Kidney epithelial cell (primary cell): ENCODE measurements around the gene TRIM52. TPM values are rescaled to one million over a fixed set of nuclear protein-coding genes. Genes with fewer than 3 reads are reported as not detected.

ENCODE experiments used
- DNase-seq: peaks from one replicate; pipeline ENCODE4 v3.0.0-alpha.2; 2010; ENCODE audit warnings: low read depth
- H3K27me3 ChIP-seq: 2 replicates; pipeline ENCODE4 v1.6.0; 2011; ENCODE audit warnings: low read length; ENCODE audit not compliant: control insufficient read depth, insufficient read depth
- H3K36me3 ChIP-seq: 2 replicates; pipeline ENCODE4 v1.5.1; 2011; ENCODE audit warnings: low read length; ENCODE audit not compliant: control insufficient read depth, insufficient read depth
- H3K4me3 ChIP-seq: 2 replicates; pipeline ENCODE4 v1.5.1; 2011; ENCODE audit warnings: low read depth, mild to moderate bottlenecking, control low read depth, low read length
- total RNA-seq: library from RNA; depleted of rRNA; stranded (reverse); fragments of >200 nt; gene quantifications from 2 replicates; pipeline ENCODE4 v1.2.3, GENCODE V29; 2015
- TF ChIP-seq, protein P1 (sequence below): IDR thresholded peaks from 2 replicates; pipeline ENCODE4 v1.5.1; 2011; ENCODE audit warnings: mild to moderate bottlenecking, moderate library complexity, low read length, control low read depth, inconsistent platforms; ENCODE audit not compliant: insufficient read depth, poor library complexity, severe bottlenecking

TRIM52 gene
- total RNA-seq, 1 donor from 2014 or later: 6.0 TPM

DNA sequence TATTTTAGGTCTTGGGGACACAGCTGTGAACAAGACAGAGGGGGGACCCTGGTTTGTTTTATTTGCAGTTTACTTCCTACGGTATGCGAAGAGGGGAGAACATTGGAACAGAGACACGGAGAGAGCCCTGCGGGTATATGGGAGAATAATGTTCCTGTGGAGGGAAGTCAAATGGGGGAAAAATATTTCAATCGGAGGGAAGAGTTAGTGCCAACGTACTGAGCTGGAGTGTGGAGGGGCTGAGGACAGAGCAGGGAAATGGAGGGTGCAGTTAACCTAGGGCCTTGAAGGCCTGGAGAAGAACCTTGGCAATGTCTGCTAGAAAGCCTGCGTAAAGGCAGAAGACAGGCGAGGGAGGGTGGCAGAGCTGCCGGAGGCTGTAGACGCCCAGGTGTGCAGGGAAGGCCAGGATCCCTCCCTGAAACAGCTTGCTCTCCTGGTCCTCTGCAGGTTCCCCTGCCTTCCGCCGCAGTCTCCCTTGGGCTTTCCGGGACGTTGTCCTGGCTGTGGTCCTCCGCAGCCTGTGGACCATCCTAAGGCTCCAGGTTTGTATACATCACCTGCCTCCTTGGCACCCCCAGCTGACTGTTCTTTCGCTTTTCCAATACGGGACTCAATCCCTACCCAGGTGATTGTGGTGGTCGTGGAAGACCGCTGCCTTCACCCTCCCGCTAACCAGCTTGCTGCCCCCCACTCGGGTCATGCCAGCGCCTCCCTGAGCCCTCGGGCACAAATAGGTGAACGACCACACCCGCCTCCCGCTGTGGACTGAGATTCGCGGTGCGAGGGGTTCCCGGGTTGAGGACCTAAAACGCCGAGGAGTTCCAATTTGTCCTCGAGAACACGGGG, 15.3 kb downstream of the TRIM52 start:
- no peak for DNase-seq
- peaks cover 1% of the 10 kb centered on the region for H3K36me3 ChIP-seq

DNA sequence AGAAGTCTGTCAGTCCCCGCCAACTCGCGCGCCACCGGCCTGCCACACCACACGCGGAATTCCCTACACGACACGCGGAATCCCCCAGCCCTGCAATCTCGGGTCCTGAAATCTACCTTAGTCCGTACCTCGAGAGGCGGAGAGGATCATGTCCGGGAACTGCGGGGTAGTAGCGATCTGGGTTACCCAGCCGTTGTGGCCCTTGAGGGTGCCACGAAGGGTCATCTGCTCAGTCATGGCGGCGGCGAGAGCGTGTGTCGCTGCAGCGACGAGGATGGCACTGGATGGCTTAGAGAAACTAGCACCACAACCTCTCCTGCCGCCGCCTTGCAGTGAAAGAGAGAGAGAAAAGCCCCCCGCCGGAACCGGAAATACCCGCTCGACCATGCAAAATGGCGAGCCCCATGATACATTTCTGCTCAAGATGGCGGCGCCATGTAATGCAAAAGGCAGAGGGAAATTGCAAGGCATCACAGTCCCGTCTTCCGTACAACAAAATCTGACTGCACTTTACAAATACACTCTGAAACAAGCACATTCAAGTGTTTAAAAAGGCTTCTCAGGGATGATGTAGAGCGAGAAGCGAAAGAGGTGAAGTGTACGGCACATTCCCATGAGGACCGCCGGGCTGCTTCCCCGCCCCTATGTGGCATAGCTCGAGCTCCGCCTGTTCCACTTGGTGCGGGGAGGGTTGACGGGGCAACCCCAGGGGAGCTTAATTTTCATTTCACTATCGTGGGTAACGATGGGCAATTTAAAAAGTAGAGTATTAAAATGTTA, 17.2 kb downstream of the TRIM52 start, which contains the start of gene RACK1:
TSS of gene RACK1 (minus strand) at position 343 of the 780 bp plus-strand sequence. CDS start at position 237, 106 bp downstream.
- Histone ChIP-seq H3K27me3 (no peaks in the 10 kb centered on the region), H3K4me3 (peak within 1 kb of the TSS; percentile 78), H3K36me3 (peaks cover 2% of the 10 kb centered on the region)
- TF ChIP-seq, protein P1, sequence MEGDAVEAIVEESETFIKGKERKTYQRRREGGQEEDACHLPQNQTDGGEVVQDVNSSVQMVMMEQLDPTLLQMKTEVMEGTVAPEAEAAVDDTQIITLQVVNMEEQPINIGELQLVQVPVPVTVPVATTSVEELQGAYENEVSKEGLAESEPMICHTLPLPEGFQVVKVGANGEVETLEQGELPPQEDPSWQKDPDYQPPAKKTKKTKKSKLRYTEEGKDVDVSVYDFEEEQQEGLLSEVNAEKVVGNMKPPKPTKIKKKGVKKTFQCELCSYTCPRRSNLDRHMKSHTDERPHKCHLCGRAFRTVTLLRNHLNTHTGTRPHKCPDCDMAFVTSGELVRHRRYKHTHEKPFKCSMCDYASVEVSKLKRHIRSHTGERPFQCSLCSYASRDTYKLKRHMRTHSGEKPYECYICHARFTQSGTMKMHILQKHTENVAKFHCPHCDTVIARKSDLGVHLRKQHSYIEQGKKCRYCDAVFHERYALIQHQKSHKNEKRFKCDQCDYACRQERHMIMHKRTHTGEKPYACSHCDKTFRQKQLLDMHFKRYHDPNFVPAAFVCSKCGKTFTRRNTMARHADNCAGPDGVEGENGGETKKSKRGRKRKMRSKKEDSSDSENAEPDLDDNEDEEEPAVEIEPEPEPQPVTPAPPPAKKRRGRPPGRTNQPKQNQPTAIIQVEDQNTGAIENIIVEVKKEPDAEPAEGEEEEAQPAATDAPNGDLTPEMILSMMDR: no peak
- DNase-seq: peak; percentile 49

More for the DNA sequence above, 15.3 kb downstream of the TRIM52 start:
- Histone ChIP-seq H3K27me3 (no peaks in the 10 kb centered on the region), H3K4me3 (peak overlapping the region; percentile 76)
- TF ChIP-seq, protein P1: no peak

DNA sequence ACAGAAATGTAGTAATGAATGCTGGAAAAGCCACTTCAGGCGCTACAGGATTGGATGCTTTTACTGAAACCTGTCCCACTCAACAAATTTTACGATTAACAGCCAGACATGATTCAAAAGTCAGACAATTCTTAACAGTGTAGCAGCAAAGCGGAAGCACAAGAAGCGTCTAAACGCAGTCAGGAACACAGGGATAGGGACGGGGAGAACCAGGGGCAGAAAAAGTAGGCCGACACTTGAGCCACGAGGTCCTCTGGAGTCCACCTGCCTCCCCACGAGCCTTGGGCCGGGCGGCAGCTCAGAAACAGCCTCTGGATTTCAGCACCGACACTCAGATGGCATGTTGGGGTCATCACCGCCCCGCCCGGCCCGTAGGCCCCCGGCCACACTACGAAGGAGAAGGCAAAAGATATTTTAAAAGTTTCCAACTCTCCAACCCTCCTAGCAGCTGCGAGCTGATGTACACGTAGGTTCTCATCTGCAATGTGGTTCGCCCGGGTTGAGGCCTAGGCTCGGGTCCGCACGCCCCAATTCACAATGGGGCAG, 17.9 kb downstream of the TRIM52 start:
- H3K4me3 ChIP-seq: peak overlapping the region; percentile 78
- no peaks in the 10 kb centered on the region for H3K27me3 ChIP-seq
- TF ChIP-seq, protein P1: no peak
- no peak for DNase-seq
- peaks cover 2% of the 10 kb centered on the region for H3K36me3 ChIP-seq

DNA sequence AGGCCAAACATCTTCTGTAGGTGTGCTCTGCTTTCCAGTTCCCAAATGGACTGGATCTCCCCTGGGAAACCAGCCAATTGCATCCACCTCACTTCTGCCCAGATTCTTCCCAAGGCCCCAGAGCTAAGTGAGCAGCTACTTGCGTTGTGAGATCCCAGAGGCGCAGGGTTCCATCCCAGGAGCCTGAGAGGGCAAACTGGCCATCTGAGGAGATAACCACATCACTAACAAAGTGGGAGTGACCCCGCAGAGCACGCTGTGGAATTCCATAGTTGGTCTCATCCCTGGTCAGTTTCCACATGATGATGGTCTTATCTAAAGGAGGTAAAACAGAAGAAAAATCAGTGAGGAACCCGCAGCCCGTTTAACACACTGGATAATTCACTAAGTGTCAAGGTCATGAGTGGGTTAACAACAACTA, 18.9 kb downstream of the TRIM52 start:
- TF ChIP-seq, protein P1: no peak
- Histone ChIP-seq H3K4me3 (peak overlapping the region; percentile 78), H3K36me3 (peaks cover 8% of the 10 kb centered on the region), H3K27me3 (no peaks in the 10 kb centered on the region)
- no peak for DNase-seq

DNA sequence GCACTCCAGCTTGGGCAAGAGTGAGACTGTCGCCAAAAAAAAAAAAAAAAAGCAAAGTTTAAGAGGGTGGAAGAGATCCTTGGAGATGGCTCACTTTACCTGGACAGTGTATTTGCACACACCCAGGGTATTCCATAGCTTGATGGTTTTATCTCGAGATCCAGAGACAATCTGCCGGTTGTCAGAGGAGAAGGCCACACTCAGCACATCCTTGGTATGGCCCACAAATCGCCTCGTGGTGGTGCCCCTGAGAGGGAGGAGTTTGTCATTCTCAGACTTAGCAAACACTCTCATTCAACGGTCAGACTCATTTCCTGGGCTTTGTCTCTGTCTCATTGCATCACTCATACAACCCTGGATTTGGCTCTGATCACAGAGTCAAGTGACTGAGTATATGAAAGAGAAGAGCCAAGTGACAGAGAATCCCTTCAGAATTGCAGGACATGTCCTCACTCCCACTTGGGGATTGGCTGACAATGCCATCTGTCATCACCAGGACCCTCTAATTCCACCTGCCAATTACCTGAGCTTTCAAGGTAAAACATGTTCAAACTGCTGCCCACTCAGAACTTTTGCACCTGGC, 19.5 kb downstream of the TRIM52 start:
- H3K36me3 ChIP-seq: peaks cover 11% of the 10 kb centered on the region
- TF ChIP-seq, protein P1: no peak
- H3K4me3 ChIP-seq: peak overlapping the region; percentile 7
- no peaks in the 10 kb centered on the region for H3K27me3 ChIP-seq
- DNase-seq: peak; percentile 48
